Endothelial cell of umbilical vein (primary cell): ENCODE results near the gene ST6GAL1.

Experiments
- CTCF ChIP-seq, 2 donors: IDR thresholded peaks; 1 replicate in 1 of 2; 2 replicates in 1 of 2; pipeline ENCODE4 v1.5.1; 2011; ENCODE audit warnings: low read length in 2 of 2, mild to moderate bottlenecking in 2 of 2, moderate library complexity in 2 of 2, control low read depth in 1 of 2, inconsistent platforms in 1 of 2, low read depth in 1 of 2; ENCODE audit not compliant: insufficient read depth in 1 of 2; ENCODE audit errors: extremely low read depth in 1 of 2
- EZH2 ChIP-seq: IDR thresholded peaks from 2 replicates; pipeline ENCODE4 v1.6.1; 2012; ENCODE audit warnings: borderline replicate concordance, low read depth, mild to moderate bottlenecking, moderate library complexity, low read length, inconsistent platforms; ENCODE audit not compliant: severe bottlenecking
- FOS ChIP-seq: IDR thresholded peaks from 2 replicates; pipeline ENCODE4 v1.6.1; 2011; ENCODE audit warnings: mild to moderate bottlenecking, low read length, moderate library complexity, borderline replicate concordance; ENCODE audit not compliant: insufficient read depth
- JUN ChIP-seq: IDR thresholded peaks from 2 replicates; pipeline ENCODE4 v1.6.1; 2011; ENCODE audit warnings: borderline replicate concordance, low read depth; ENCODE audit not compliant: insufficient read length, insufficient read depth
- MAX ChIP-seq: IDR thresholded peaks from 2 replicates; pipeline ENCODE4 v1.6.1; 2011; ENCODE audit not compliant: insufficient read depth, insufficient read length
- MYC ChIP-seq: IDR thresholded peaks from one replicate; pipeline ENCODE4 v1.6.1; 2011; ENCODE audit warnings: mild to moderate bottlenecking, low read depth, low read length
- POLR2A ChIP-seq: IDR thresholded peaks from 2 replicates; pipeline ENCODE4 v1.6.1; 2012; ENCODE audit warnings: low read depth, mild to moderate bottlenecking, control low read depth, low read length
- POLR2AphosphoS5 ChIP-seq: IDR thresholded peaks from 2 replicates; pipeline ENCODE4 v1.6.1; 2012; ENCODE audit warnings: low read depth, mild to moderate bottlenecking, control low read depth, low read length, moderate library complexity; ENCODE audit not compliant: insufficient read depth

- no peak for TF ChIP-seq CTCF (IDR thresholded peaks at IDR 0.05; ENCODE audit: extremely low read depth in 1 of 2, insufficient read depth in 1 of 2, low read depth in 1 of 2, low read length in 2 of 2)
- TF ChIP-seq FOS: no peak
- no peak for TF ChIP-seq MYC
- no peak for TF ChIP-seq EZH2
- TF ChIP-seq POLR2A: no peak
- no peak for TF ChIP-seq POLR2AphosphoS5
- no peak for TF ChIP-seq MAX
- TF ChIP-seq JUN: no peak
These were observed 158.4 kb downstream of the ST6GAL1 start for GRCh38 chr3:187088701-187089100.
